ENCODE measurements around the gene RUNX3.

The RUNX3 gene

DNA sequence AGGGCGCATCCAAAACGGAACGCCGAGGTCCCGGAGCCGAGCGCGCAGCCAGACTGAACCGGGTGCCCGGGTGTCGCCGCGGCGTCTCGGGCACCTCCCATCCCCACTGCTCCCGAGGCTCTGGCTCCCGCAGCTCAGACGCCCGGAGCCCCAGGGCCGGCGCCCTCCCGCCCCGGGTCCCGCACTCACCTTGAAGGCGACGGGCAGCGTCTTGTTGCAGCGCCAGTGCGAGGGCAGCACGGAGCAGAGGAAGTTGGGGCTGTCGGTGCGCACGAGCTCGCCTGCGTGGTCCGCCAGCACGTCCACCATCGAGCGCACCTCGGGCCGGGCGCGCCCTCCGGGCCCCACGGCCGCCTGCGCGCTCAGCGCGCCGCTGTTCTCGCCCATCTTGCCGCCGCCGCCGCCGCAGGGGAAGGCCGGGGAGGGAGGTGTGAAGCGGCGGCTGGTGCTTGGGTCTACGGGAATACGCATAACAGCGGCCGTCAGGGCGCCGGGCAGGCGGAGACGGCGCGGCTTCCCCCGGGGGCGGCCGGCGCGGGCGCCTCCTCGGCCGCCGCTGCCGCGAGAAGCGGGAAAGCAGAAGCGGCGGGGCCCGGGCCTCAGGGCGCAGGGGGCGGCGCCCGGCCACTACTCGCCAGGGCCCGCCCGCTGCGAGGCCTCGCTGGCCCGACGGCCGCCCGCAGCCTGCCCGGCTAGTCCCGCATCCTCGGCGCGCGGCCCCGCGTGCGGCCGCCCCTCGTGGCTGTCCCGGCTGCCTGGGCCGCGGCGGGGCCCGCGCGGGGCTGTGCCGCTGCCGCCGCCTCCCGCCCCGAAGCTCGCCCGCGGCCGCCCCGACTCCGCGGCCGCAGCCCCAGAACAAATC, 447 bp downstream of the RUNX3 start:
- no peak for DNase-seq (ENCODE audit: low read depth in 2 of 2)

DNA sequence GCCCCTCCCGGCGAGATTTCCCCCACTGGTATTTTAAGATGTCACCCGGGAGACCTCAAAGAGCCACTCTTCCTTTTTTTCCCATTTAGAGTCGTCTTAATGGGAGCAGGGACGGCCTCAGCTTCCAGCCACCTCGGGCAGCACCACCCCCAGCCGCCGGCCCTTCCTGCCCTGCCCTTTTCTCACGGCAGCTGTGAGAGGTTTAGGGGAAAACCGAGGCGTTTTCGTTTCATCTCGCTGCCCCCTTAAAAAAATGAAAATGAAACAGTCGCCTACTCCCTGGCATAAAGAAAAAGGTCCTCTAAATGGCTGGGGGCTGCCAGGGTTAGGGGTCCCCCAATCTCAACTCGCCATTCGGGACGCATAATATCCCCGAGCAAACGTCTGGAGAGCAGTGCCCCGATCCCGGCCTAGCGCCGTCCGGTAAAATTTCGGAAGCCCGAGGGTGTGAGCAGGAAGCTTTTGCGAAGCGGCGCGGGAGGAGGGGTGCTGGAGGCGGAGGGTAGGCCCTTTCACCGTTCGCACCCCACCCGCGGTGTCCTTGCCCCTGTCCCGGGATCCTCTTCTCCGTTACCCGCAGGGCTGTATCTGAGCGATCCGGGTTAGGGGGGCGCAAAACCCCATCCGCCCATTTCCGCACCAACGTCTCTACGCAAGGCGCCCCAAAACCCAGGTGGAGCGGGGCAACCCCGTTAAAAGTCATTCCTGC, 1.2 kb downstream of the RUNX3 start:
- DNase-seq (ENCODE audit: low read depth in 2 of 2): no peak

- no peak for DNase-seq (ENCODE audit: low read depth in 2 of 2)
These were observed 1.9 kb downstream of the RUNX3 start for GRCh38 chr1:24927988-24928688.

- no peak for DNase-seq (ENCODE audit: low read depth in 2 of 2)
These were observed 2.6 kb downstream of the RUNX3 start for GRCh38 chr1:24927473-24927872.

- DNase-seq (ENCODE audit: low read depth in 2 of 2): no peak
These were observed 3.4 kb downstream of the RUNX3 start for GRCh38 chr1:24926563-24927249.

GRCh38 chr1:24925963-24926362, 4.1 kb downstream of the RUNX3 start:
- DNase-seq (ENCODE audit: low read depth in 2 of 2): no peak

DNA sequence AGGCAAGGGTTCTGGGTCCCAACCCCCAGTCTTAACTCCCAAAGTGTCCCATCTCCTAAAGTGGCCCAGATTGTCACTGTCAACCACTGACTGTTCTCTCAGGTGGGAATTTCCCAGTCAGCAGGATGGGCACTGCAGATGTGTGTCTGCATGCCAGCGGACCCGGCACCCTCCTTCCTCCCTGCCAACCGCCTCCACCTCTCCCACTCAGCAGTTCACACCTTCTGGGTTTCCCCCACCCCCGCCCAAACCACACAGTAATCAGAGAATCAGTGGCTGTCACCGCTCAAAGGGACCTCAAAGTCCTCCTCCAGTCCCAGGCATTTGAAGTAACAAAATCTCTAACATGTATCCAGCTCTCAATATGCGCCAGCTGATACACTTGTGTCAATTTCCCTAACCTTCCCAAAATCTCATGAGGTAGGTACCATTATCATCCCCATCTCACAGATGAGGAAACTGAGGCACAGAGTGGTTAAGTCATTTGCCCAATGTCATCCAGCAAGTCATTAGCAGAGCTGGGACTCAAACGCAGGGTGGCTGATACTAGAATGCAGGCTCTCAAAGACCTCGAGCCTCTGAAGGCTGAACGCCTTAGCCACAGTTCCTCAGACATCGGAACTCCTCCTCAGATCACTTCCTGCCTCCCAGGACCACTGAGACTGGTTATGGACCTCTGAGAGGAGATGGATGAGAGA, 4.8 kb downstream of the RUNX3 start:
- peak; percentile 67 to 73 for DNase-seq (ENCODE audit: low read depth in 2 of 2)

DNA sequence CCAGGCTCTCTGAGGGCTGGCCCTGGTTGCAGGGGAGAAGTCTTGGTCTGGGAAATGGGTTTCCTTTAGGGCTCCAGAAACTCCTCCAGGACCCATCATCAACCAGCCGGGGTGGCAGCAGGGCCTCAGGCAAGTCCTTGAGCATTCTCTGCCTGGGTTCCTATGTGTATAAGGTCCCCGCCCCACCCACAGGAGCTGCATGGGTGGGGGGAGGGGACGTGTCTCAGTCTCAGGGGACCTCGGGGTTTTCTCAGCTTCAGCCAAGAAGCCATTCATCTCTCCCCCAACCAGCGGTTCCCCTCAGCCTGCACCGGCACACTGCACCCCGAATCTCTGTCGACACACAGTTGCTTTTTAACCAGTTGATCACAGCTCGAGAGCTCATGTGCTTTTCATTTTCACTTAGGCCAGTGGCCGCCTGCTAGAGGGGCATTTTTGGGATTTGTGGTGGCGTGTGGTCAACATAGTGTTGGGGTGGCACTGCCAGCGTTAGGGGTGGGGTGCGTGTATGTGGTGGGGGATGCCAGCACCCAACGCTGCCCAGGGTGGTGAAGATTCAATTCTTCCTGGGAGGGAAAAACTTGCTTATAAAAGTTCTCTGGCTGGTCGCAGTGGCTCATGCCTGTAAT, 6.5 kb downstream of the RUNX3 start:
- DNase-seq (ENCODE audit: low read depth in 2 of 2): no peak

DNA sequence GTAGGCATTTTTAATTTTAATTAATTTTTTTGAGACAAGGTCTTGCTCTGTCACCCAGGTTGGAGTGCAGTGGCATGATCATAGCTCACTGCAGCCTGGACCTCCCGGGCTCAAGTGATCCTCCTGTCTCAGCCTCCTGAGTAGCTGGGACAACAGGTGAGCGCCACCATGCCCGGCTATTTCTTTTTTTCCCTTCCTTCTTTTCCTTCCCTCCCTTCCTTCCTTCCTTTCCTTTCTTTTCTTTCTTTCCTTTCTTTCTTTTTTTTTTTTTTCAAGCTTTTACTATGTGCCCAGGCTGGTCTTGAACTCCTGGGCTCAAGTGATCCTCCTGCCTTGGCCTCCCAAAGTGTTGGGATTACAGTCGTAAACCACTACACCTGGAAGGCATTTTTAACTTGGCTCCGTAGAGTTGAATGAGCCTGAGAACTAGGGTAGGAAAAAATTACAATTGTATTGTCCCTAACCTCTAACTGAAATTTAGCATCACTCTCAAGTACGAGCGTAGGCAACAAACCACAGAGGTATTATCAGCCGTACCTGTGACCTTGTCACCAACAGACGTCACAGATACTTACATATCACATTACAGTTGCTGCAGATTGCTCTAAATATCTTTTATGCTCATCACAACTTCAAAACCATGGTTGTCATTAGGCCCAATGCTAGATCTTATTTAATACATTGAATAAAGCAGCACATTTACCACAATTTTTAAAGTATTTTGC, 8.0 kb downstream of the RUNX3 start:
- DNase-seq (ENCODE audit: low read depth in 2 of 2): no peak

- no peak for DNase-seq (ENCODE audit: low read depth in 2 of 2)
These were observed 8.7 kb downstream of the RUNX3 start for GRCh38 chr1:24921412-24921811.

GRCh38 chr1:24920533-24920925, 9.5 kb downstream of the RUNX3 start:
- no peak for DNase-seq (ENCODE audit: low read depth in 2 of 2)

DNA sequence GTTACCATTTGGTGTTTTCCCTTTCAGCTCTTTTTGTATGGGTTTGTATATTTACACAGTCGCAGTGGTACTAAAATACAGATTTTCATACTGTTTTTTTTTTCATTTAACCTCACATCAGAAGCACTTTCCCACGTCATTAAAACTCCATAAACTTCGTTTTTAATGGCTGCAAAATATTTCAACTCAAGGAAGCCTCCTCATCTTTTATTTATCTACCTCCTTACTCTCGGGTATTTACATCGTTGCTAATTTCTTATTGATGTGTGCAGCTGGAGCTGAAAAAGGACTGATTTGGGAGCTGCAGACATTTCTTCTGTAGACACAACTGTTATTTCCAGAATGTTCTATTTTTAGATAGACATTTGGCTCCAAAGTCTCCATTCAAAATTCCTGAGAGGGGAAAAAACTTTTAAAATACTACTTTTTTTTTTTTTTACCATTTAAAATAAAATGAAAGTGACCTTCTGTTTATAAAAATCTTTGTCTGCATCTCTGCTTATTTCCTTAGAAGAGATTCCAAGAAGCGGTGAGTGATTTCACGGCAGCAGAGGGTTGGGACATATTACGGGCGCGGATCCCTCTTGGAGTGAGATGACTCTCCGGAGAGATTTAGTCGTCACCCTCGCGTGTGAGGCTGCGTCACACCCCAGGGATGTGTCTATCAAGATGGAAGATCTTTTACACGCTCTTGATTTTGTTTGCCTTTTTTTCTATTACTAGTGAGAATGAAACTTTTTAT, 10.1 kb downstream of the RUNX3 start:
- no peak for DNase-seq (ENCODE audit: low read depth in 2 of 2)

GRCh38 chr1:24918995-24919605, 11.0 kb downstream of the RUNX3 start:
- DNase-seq (ENCODE audit: low read depth in 2 of 2): no peak

DNA sequence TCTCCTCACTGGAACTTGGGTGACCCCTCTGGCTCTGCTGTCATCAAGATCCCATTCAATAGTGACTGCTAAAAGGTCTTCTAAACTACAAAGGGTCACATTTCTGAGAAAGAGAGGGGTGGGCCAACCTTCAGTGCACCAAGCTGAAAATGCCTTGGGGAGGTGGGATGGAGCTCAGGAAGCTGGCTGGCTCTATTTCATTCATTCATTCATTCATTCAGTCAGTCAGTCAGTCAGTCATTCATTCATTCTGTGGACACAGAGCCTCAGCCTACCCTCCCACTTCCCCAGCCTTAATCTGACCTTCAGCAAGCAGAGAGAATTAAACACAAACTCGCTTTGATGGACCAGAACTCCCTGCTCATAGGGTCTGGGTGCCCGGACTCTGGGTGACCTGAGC, 11.7 kb downstream of the RUNX3 start:
- no peak for DNase-seq (ENCODE audit: low read depth in 2 of 2)

DNA sequence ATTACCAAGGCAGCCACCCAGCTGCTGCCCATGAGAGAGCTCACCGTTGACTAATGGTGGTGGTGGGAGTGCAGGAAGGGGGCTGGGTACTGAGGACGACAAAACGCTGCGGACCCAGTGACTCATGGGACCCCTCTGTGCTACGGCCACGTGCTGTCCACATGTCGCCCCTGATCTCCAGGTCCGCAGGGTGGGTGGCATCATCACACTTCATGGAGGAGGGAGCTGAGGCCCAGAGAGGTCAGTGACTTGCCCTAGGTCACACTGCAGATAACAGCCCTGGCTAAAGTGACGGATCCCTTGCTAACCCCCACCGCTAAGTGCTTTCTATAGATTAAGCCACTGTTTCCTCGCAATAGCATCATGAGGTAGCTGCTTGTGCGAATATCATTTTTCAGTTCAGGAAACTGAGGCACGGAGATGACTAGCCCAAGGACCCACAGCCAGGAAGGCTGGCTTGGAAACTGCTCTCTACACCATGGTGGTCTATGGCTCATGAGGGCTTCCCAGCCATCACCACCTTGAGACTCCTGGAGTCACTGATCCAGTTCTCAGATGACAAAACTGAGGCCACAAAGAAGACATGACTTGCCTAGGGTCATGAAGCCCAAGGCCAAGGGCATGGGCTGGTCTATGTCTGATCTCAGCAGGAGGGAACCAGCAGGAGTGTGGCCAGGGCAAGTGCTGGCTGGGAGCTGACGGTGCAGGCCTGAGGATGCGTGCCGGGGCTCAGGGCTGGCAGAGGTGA, 12.6 kb downstream of the RUNX3 start:
- DNase-seq (ENCODE audit: low read depth in 2 of 2): no peak

DNA sequence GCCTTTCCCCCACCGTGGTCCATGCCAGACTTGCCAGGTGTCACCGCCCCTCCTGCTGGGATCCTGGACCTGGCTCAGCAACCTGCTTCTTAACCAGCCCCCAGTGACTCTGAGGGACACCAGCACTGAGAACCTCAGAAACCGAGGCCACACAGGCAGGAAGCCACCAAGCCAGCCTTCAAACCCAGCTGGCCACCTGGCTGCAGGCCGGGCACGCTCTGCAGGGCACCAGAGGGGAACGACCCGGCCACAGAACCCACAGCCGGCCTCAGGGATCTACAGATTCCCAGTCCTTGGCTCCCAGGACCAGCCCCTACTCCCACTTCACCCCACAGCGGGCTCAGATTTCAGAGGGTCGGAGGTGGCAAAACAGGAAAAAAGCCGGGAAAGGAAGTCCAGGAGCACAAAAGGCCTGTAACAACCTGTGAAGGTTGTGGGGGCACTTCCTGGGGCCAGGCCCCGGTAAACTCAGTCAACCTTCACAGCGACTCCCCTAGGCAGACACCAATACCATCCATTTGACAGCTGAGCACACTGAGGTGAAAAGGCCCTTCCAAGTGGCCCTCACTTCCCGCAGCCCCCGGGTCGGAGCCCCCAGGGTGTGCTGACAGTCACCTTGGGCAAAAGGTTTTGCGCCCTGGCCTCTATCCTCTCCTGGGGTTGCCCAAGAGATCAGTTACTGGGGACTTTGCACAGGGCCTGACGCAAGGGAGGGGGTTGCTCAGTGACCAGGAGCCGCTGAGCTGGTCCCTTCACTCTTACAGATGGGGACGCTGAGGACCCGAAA, 14.1 kb downstream of the RUNX3 start:
- no peak for DNase-seq (ENCODE audit: low read depth in 2 of 2)

DNA sequence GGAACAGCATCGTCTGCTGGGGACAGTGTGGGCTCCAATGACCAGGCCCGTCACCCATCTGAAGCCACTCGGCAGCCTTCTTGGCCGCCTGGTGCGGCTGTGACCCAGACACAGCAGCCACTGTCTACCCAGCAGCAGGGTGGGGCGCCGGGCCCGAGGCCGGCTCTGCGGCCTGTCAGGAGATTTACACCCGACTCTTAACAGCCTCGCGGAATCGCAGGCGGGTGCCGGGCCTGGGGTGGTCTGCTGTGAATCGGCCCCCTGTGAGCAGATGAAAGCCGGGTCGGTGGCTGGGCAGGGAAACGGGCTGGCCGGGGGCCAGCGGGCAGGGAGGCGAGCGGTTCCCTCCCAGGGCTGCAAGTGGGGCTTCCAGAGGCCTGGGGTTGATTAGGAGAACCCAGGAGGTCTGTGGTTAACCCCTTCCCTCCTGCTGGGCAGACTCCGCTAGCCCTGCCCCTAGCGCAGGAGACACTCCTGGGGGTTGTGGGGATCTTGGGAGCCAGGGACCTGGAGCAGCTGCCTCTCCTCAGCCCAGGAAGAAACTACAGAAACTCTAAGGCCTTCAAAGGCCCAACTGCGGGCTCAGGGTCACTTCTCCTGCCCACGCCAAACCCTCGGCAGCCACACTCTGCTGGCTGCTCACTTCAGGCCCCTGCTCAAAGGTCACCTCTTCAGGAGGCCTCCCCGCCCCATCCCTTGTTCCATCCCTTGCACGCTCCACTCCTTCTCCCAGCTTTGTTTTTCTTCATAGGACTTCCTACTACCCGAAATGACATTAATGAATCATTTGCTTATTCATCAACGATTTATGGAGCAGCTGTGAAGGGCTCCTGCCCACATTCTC, 15.6 kb downstream of the RUNX3 start:
- no peak for DNase-seq (ENCODE audit: low read depth in 2 of 2)

All from stimulated activated CD8-positive, alpha-beta memory T cell treated with anti-CD3 and anti-CD28 coated beads, Interleukin-2, amount 100 ng/mL, for 1 hour (primary cell).